ENCODE data around the gene GET4. TPM values are rescaled to one million over a fixed set of nuclear protein-coding genes. Genes with fewer than 3 reads are reported as not detected.

Gene GET4
- total and polyA plus RNA-seq, 2 experiments from 2014 or later = 55.0 to 75.4 TPM

DNA sequence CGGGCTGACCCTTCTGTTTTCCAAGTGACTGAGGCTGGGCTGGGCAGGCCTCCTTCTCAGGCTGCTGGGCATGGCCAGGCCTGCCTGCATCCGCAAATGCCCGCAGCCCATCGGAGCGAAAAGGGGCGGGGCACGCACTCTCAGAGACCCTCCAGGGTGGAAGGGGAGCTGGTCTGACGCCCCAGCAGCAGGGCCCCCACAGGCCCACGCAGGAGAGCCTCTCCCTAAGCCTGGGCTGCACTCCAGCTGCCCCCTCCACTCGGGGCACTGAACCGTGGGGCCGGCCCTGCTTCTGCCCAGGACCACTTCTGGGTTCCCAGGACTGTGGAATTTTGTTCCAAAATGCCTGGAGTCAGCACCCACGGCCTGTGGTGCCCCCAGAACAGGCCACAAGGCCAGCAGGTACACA is 68.8 kb downstream of the GET4 start:
- H3K4me3 ChIP-seq = no peak overlapping the region
- peaks cover 22% of the 10 kb centered on the region for H3K27me3 ChIP-seq
- H3K27ac ChIP-seq = no peak overlapping the region
- no peaks in the 10 kb centered on the region for H3K9me3 ChIP-seq (ENCODE audit: low read depth)
- no peaks in the 10 kb centered on the region for H3K4me1 ChIP-seq (ENCODE audit: low read depth)
- TF ChIP-seq, protein P1, sequence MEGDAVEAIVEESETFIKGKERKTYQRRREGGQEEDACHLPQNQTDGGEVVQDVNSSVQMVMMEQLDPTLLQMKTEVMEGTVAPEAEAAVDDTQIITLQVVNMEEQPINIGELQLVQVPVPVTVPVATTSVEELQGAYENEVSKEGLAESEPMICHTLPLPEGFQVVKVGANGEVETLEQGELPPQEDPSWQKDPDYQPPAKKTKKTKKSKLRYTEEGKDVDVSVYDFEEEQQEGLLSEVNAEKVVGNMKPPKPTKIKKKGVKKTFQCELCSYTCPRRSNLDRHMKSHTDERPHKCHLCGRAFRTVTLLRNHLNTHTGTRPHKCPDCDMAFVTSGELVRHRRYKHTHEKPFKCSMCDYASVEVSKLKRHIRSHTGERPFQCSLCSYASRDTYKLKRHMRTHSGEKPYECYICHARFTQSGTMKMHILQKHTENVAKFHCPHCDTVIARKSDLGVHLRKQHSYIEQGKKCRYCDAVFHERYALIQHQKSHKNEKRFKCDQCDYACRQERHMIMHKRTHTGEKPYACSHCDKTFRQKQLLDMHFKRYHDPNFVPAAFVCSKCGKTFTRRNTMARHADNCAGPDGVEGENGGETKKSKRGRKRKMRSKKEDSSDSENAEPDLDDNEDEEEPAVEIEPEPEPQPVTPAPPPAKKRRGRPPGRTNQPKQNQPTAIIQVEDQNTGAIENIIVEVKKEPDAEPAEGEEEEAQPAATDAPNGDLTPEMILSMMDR (IDR thresholded peaks at IDR 0.05; ENCODE audit: low read depth, low read length) = no peak
- DNase-seq (ENCODE audit: low read depth in 1 of 2, low spot score in 1 of 2) = no peak
- H3K36me3 ChIP-seq = no peaks in the 10 kb centered on the region

DNA sequence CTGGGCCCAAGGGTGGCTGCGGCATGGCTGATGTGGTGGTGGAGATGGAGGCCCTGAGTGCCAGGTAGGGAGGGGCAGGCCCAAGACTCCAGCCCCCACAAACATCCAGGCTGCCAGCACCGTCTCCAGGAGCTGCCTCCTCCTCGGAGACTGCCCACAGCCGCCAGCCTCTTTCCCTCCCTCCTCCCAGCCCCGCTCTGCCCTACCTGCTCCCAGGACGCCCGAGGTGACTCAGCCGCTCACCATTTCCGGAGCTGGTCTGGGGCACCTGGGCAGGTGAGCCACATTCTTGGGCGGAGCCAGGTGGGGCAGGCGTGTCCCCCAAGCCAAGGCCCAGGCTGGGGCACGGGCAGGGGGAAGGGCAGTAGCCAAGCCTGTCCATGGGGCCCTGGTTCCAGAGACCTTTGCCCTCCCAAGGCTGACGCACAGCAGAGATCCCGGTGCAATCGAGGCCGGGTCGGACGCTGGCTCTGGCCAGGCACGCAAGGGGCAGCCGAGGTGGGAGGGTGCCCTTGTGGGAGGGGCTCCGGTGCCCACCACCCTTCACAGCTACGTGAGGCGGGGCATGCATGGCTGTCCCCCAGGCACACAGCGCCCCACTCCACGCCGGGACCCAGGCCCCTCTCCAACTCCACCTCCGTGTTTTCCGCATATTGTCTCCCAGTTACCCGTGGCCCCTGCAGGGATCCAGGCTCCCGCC is 69.4 kb downstream of the GET4 start:
- Histone ChIP-seq H3K4me1 (ENCODE audit: low read depth) (no peaks in the 10 kb centered on the region), H3K36me3 (no peaks in the 10 kb centered on the region), H3K27me3 (peaks cover 20% of the 10 kb centered on the region), H3K4me3 (no peak overlapping the region), H3K9me3 (ENCODE audit: low read depth) (no peaks in the 10 kb centered on the region), H3K27ac (no peak overlapping the region)
- no peak for DNase-seq (ENCODE audit: low read depth in 1 of 2, low spot score in 1 of 2)
- TF ChIP-seq, protein P1 (IDR thresholded peaks at IDR 0.05; ENCODE audit: low read depth, low read length) = no peak

Other genes with a start within 250 kb of the GET4 start
- 76.7 and 93.8 TPM in 2 replicates for gene DNAAF5, start 149.9 kb upstream of the GET4 start, total RNA-seq
- gene DNAAF5, start 149.9 kb upstream of the GET4 start, polyA plus RNA-seq = 32.7 and 51.9 TPM in 2 replicates
- gene PRKAR1B, start 149.3 kb upstream of the GET4 start, total RNA-seq = 35.4 and 40.2 TPM in 2 replicates
- 32.8 and 48.6 TPM in 2 replicates for gene PRKAR1B, start 149.3 kb upstream of the GET4 start, polyA plus RNA-seq
- 172 and 188 TPM in 2 replicates for gene SUN1, start 44.1 kb upstream of the GET4 start, total RNA-seq
- gene SUN1, start 44.1 kb upstream of the GET4 start, polyA plus RNA-seq = 152 and 172 TPM in 2 replicates
- 12.0 and 12.8 TPM in 2 replicates for gene ADAP1, start 78.1 kb downstream of the GET4 start, total RNA-seq
- gene ADAP1, start 78.1 kb downstream of the GET4 start, polyA plus RNA-seq = 9.6 and 14.4 TPM in 2 replicates
- 11.7 and 18.1 TPM in 2 replicates for gene COX19, start 99.0 kb downstream of the GET4 start, total RNA-seq
- gene COX19, start 99.0 kb downstream of the GET4 start, polyA plus RNA-seq = 18.3 and 23.6 TPM in 2 replicates
- 3.4 TPM in 1 of 2 replicates, not detected in the other for gene CYP2W1, start 106.6 kb downstream of the GET4 start, total RNA-seq
- 0.10 TPM in 1 of 2 replicates, not detected in the other for gene CYP2W1, start 106.6 kb downstream of the GET4 start, polyA plus RNA-seq
- 11.2 and 16.3 TPM in 2 replicates for gene GPR146, start 168.0 kb downstream of the GET4 start, total RNA-seq
- gene GPR146, start 168.0 kb downstream of the GET4 start, polyA plus RNA-seq = 4.4 and 7.5 TPM in 2 replicates
- gene GPER1, start 211.6 kb downstream of the GET4 start, total RNA-seq = 1.6 and 5.2 TPM in 2 replicates
- gene GPER1, start 211.6 kb downstream of the GET4 start, polyA plus RNA-seq = 1.7 and 3.4 TPM in 2 replicates

Measured in cardiac muscle cell (in vitro differentiated cells and primary cell).